ENCODE data around the gene LGR6. TPM values are rescaled to one million over a fixed set of nuclear protein-coding genes. Genes with fewer than 3 reads are reported as not detected.
A peak's percentile ranks its signal among the peaks of the same experiment; 100 is the strongest.
"Not testable (repeated sequence)": the region's sequence is repeated elsewhere in the genome, so short reads cannot be mapped to it uniquely, and the experiment has no call there.

LGR6 gene
- total RNA-seq, 1 experiment from 2014 or later: not detected

DNA sequence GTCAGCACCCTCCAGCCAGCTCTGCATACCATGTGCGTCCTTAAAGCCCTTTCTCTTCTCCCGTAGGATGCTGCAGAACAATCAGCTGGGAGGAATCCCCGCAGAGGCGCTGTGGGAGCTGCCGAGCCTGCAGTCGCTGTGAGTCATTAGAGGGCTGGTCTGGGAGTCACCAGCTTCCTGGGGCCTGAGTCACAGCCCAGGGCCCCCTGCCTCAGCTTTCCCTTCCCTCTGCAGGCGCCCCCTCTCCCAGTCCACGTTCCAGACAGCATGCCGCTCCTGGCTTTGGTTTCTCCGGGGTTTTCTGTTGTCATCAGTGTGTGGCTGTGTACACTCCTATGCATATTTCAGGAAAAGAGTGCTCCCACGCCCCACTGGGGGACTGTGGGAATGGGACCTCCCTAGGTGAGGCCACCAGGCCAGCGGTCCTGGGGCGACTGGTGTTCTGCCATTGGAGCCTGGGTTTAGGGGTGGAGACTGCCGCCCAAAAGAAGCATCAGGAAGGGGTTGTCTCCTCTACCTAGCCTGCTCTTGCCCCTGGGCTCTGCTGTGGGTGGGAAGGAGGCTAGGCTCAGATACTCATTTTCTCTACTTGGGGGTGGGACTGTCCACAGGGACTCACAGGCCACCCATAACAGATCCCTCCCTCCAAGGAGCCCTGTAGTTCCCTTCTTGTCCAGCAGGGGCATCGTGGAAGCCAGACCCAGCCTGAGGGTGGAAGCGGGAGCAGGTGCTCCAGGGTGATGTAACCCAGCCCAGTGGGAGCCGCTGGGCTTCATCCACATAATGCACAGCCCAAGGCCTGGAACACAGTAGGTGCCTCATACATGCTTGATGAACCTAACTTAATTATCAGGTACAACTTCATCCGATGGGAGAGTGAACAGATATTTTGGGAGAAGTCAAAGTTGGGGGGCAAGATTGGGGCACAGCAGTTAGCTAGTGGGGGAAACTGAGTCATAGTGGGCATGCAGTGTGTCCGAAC lies 42.5 kb downstream of the LGR6 start:
- DNase-seq: peak; percentile 97
- H3K4me3 ChIP-seq: peak overlapping the region; percentile 5; the same call in 1 of the 2 replicates
- H3K36me3 ChIP-seq: no peaks in the 10 kb centered on the region
- H3K9me3 ChIP-seq: no peaks in the 10 kb centered on the region
- H3K27me3 ChIP-seq: peaks cover 2% of the 10 kb centered on the region; the same call in 1 of the 2 replicates

DNA sequence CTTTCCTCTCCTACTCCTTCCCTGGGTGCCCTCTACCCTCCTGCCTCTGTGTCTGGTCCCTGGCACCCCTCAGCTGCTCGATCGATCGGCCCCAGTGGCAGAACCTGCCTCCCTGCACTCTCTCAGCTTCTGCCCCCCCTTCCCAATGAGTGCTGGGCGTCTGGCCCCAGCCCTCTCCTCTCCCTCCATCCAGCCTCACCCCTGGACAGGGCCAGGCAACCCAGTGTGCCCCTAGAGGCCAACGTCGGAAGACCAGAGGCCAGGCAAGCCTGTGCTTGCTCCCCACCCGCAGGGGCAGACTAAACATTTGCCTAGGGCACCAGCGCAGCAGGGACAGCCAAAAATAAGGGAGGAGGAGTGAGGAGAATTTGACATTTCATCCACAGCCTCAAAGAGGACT lies 43.5 kb downstream of the LGR6 start:
- DNase-seq: peak; percentile 90
- Histone ChIP-seq H3K9me3 (no peaks in the 10 kb centered on the region), H3K4me3 (no peak overlapping the region), H3K27me3 (peaks cover 5% of the 10 kb centered on the region; the same call in 1 of the 2 replicates), H3K36me3 (no peaks in the 10 kb centered on the region)

DNA sequence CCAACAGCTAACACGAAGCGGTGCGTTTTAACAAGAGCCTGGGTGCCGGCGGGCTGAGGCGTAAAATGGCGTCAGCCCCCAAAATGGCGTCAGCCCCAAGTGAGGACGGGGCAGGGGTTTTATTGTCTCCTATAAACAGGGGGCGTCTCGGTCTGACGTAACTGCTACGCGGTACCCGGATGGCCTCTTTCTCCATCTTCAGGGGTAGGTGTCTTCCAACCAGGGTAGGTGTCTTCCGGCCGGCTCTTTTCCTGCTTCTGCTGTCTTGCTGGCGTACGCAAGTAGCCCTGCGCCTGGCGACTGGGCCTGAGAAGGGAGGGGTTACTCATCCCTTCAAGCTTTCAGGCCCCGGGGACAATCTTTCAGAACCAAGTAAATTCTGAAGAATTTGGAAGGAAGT lies 45.3 kb downstream of the LGR6 start:
- Histone ChIP-seq H3K4me3 (no peak overlapping the region), H3K27me3 (peaks cover 5% of the 10 kb centered on the region; the same call in 1 of the 2 replicates), H3K9me3 (no peaks in the 10 kb centered on the region), H3K36me3 (no peaks in the 10 kb centered on the region)
- no peak for DNase-seq

DNA sequence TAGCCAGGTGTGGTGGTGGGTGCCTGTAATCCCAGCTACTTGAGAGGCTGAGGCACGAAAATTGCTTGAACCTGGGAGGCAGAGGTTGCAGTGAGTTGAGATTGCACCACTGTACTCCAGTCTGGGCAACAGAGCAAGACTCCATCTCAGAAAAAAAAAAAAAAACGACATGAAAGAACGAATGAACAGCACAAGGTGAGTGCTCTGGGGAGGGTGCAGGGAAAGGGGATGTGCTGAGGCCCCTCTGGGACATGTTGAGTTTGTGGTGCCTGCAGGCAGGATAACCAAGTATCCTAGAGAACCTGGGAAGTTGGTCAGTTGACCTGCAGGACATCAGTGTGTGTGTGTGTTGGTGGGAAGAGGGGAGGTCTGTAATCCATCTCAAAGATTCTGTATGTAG lies 46.6 kb downstream of the LGR6 start:
- H3K9me3 ChIP-seq, H3K36me3 ChIP-seq, DNase-seq, H3K4me3 ChIP-seq, H3K27me3 ChIP-seq: not testable (repeated sequence)

DNA sequence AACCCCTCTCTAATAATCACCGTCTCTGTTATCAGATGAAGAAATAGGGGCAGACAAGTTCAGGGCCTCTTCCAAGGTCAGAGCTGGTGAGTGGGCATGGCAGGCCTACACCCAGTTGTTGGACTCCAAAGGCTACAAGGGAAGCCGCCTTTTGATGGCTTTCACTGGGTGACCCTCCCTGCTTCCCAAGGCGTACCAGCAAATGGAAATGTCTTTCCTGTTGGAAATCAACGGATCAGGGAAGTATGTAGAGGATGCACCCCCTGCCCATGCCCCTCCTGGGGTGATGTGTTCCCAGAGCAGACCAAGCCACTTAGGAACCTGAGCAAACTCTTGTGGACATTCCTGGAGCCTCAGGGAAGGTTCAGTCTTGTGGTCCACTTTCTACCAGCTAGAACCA lies 47.4 kb downstream of the LGR6 start:
- Histone ChIP-seq H3K9me3 (no peaks in the 10 kb centered on the region), H3K27me3 (0 out of 2 replicates have a peak, but pooled peaks cover 3% of the 10 kb centered on the region), H3K36me3 (no peaks in the 10 kb centered on the region), H3K4me3 (no peak overlapping the region)
- no peak for DNase-seq

DNA sequence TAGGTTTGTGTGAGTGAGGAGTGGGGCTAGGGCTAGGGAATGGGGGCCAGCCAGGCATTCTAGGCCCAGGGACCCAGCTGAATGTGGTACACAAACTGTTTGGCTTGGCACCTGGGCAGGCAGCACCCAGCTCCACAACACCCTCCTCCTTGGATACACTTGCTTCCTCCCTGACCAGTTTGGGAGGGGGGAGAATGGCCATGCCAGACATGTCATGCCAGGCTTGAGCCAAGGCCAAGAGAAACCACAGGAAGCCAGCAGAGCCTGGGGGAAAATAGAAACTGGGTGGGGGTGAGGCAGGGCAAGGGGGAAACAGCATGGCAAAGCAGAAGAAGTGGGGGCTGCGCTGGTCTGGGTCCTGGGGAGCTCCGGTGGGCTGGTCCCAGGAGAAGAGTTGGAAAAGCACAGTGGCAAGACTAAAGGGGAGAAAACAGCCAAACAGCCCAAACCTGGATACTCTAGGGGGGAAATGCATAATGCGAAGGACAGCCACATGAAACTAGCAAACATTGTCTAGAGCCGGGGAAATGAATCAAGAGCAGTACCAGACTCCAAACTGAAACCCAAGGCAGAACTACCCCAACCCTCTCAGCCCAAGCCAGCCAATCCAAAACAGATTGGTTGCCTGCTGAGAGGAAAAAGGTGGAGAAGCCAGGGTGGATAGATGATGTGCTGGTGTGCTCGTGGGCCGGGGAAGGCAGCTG lies 47.9 kb downstream of the LGR6 start:
- peak; percentile 80 for DNase-seq

DNA sequence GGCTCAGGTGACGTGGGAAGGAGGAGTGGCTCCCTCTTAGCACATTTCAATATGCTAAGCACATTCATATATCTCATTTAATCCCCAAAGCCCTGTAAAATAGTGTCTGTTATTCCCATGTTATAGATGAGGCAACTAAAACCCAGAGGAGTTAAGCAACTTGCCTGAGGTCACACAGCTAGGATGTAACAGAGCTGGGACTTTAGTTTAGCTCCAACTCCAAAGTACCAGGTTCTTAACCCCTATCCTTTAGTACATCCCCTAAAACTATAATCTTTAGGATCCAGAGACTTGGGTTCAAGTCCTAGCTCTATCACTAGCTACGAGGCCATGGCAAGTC lies 48.5 kb downstream of the LGR6 start:
- DNase-seq: no peak
- Histone ChIP-seq H3K36me3 (no peaks in the 10 kb centered on the region), H3K9me3 (no peaks in the 10 kb centered on the region), H3K4me3 (no peak overlapping the region), H3K27me3 (0 out of 2 replicates have a peak, but pooled peaks cover 3% of the 10 kb centered on the region)

More for the DNA sequence above, 47.9 kb downstream of the LGR6 start:
- Histone ChIP-seq H3K27me3 (0 out of 2 replicates have a peak, but pooled peaks cover 3% of the 10 kb centered on the region), H3K9me3 (no peaks in the 10 kb centered on the region), H3K4me3 (no peak overlapping the region), H3K36me3 (no peaks in the 10 kb centered on the region)

DNA sequence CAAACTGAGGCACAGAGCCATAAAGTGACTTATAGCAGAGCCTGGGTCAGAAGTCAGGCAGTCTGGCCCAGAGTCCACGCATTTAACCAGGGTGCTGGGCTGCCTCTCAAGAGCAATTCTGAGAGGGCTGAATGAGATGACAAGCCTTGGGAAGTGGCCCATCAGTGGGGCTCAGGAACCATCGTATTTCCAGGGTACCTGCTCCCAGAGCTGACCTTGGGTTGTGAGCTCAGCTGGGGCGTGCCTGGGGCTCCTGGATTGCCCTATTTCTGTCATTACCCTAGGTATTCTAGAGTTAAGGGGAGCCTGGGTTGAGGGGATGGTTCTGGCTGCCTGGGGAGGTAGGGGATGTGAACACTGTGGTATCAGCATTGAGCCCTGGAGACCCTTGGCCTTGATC lies 49.4 kb downstream of the LGR6 start:
- no peak overlapping the region for H3K4me3 ChIP-seq
- no peaks in the 10 kb centered on the region for H3K36me3 ChIP-seq
- no peak for DNase-seq
- H3K27me3 ChIP-seq: 0 out of 2 replicates have a peak, but pooled peaks cover 3% of the 10 kb centered on the region
- H3K9me3 ChIP-seq: no peaks in the 10 kb centered on the region

DNA sequence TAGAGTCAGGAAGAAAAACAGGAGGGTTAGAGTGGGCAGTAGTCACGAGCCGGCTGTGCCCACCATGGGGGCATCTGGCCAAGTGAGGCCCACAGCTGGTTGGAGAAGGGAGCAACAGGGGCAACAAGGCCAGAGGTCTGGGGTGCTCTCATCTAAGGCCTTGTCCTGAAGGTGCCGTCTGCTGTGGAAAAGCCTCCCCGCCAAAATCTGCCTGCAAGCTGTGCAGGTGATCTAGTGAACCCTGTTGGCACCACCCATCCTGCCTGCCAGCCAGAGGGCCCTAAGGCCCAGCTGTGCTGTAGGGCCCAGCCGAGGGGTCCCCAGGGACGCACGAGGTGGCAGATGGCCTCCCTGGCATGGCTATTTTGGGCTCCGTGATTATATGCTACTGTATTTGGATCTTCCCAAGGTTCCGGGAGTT lies 51.3 kb downstream of the LGR6 start:
- no peaks in the 10 kb centered on the region for H3K36me3 ChIP-seq
- H3K9me3 ChIP-seq: no peaks in the 10 kb centered on the region
- 0 out of 2 replicates have a peak, but pooled peaks cover 3% of the 10 kb centered on the region for H3K27me3 ChIP-seq
- H3K4me3 ChIP-seq: no peak overlapping the region
- DNase-seq: no peak

DNA sequence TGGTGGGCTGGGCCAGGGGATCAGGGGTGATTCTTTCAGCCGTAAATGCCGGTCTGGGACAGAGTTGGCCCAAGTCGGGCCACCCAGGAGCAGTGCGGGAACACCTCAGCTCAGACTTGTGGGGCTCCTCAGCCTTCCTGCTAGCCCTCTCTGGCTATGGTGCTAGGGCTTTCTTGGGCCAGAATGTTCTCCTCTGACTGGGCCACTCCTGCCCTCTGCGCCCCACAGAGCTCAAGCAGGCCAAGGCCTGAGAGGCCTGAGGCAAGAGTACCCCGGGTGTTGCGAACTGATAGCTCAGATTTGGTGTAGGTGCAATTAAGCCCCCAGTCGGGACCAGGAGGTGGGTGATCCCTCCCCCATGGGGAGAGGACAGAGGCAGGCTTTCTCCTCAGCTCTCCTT lies 51.8 kb downstream of the LGR6 start:
- DNase-seq: no peak
- no peaks in the 10 kb centered on the region for H3K36me3 ChIP-seq
- no peak overlapping the region for H3K4me3 ChIP-seq
- H3K9me3 ChIP-seq: no peaks in the 10 kb centered on the region
- H3K27me3 ChIP-seq: 0 out of 2 replicates have a peak, but pooled peaks cover 3% of the 10 kb centered on the region

DNA sequence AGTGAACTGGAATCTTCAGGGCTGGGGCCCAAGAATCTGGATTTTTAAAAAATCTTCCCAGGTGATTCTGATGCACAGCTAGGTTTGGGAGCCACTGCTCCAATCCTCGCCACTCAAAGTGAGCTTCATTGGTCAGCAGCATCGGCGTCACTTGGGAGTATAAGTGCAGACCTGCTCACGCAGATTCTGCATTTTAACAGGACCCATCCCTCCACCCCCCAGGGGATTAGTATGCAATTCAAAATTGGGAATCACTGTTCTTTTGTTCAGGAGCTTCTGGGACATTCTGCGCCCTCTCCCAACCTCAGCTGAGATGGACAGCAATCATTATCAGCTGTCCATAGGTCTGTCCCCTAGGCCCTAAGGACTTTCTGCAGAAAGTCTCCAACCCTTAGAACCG lies 53.5 kb downstream of the LGR6 start:
- no peak for DNase-seq
- Histone ChIP-seq H3K36me3 (no peaks in the 10 kb centered on the region), H3K9me3 (no peaks in the 10 kb centered on the region), H3K27me3 (no peaks in the 10 kb centered on the region), H3K4me3 (no peak overlapping the region)

DNA sequence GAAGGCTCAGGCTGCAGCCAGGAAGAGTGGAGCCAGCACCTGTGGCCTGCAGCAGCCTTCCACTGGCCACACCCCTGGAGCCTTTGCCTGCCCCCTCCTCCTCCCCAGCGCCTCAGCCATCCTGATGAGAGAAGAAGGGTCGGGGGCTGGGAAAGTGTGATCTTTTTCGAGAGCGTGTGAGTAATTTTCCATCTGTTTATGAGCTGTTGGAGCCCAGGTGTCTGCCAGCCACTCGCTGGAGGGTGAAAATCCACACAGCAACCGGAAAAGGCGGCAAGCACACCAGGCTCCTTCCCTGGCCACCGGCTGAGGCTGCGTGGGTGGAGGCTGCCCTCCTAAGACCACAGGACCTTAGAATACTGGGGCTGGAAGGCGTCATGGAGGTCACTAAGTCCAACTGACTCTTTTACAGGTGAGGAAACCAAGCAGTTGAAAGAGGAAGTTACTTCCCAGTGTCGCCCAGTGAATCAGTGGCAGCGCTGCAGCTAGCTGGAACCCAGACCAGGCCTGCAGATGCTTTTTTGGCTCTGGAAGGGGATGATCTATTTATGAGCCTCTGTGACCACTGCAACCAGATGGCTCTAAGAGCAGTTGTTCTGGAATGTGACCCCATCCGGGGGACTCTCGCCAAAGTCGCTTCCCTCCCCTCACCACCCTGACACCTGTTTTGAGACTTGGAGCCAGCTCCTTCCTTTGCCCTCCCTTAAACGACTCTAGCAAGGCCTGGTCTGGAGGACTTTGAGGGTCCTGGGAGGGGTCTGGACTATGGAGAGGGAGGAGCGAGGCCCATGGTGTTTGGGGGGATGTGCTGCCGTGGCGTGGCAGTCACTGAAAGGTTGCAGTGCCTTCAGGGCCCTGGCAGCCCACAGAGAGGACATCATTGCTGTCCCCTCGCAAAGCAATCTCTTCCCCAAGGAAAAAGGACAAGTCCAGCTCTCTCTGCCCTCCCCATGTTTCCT lies 54.5 kb downstream of the LGR6 start:
- Histone ChIP-seq H3K9me3 (no peaks in the 10 kb centered on the region), H3K4me3 (no peak overlapping the region), H3K36me3 (no peaks in the 10 kb centered on the region), H3K27me3 (0 out of 2 replicates have a peak, but pooled peaks cover 3% of the 10 kb centered on the region)
- DNase-seq: no peak

DNA sequence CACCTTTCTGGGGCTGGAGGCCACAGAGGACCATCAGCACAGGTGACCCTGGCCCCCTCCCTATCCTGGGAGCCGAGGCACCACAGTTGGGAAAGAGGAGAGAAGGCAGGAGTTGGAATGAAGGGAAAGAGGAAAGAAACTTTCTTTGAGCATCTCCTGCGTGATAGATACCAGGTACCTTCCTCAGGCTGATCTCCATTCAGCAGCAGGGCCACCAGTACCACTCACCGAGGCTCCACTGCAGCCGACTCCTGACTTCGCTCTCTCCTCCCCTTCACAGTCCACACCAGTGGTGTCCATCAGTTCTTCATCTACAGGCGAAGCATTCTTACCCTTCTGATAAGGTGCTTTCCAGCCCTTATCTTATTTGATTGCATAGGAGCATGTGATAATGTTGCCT lies 55.3 kb downstream of the LGR6 start:
- H3K4me3 ChIP-seq: no peak overlapping the region
- no peaks in the 10 kb centered on the region for H3K9me3 ChIP-seq
- no peaks in the 10 kb centered on the region for H3K36me3 ChIP-seq
- H3K27me3 ChIP-seq: 0 out of 2 replicates have a peak, but pooled peaks cover 3% of the 10 kb centered on the region
- no peak for DNase-seq

DNA sequence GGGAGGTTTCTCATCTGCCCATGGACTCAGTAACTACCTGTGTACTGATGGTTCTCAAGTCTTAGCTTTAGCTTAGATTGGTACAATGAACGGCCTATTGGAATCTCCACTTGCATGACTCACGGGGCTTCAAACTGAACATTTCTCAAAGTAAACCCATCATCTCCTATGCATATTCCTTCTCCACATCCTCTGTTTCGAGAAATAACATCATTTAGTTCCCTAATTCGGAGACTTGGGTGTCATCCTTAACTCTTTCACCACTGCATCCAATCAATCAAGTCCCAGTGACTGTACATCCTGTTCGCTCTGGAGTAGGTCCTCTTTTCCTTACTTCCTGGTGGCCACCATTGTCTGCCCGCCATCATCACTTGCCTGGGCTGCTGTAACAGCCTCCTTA lies 55.8 kb downstream of the LGR6 start:
- Histone ChIP-seq H3K4me3 (no peak overlapping the region), H3K27me3 (0 out of 2 replicates have a peak, but pooled peaks cover 3% of the 10 kb centered on the region), H3K36me3 (no peaks in the 10 kb centered on the region), H3K9me3 (no peaks in the 10 kb centered on the region)
- no peak for DNase-seq

DNA sequence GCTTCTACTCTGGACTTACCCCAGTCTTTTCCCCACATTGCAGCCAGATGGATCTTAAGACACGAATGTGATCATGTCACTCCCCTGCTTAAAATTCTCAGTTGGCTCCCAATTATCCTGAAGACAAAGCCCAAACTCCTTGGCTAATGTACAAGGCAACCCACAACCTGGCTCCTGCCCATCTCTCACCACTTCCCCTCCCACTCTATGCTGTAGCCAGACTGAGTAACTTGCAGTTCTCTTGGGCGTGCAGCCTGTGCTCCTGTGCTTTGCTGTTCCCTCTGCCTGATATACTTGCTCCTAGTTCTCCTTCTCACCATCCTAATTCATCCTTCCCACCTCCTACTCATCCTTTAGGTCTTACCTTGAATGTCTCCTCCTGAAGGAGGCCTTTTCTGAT lies 56.2 kb downstream of the LGR6 start:
- H3K27me3 ChIP-seq: 0 out of 2 replicates have a peak, but pooled peaks cover 3% of the 10 kb centered on the region

DNA sequence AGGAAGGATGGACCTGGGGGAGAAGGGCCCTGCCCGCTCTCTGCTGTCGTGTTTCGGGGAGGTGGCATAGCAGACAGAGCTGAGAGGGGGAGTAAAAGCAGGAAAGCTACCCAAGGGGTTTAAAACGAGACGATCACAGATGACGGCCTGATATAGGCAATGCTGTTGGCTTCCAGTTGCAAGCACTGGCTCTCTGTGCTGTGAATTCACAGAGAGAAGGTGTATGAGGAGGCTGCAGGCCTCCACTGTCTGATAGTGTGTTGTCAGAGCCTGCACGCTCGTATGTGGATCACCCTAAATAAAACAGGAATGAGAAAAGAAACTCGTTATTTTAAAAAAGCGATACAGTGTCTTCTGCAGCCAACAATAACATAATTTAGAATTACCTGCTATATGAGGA lies 57.4 kb downstream of the LGR6 start:
- no peak overlapping the region for H3K4me3 ChIP-seq
- no peak for DNase-seq
- no peaks in the 10 kb centered on the region for H3K9me3 ChIP-seq
- H3K36me3 ChIP-seq: no peaks in the 10 kb centered on the region
- H3K27me3 ChIP-seq: 0 out of 2 replicates have a peak, but pooled peaks cover 3% of the 10 kb centered on the region

More for the DNA sequence above, 56.2 kb downstream of the LGR6 start:
- Histone ChIP-seq H3K36me3 (no peaks in the 10 kb centered on the region), H3K4me3 (no peak overlapping the region), H3K9me3 (no peaks in the 10 kb centered on the region)
- DNase-seq: peak; percentile 76
